WTC11 (cell line): Measurements from ENCODE around the gene MEDAG.

ENCODE experiments used
- ATF1 ChIP-seq: sonication (generic); formaldehyde crosslinking; IDR thresholded peaks from 2 replicates; pipeline ENCODE4 v1.8.1; 2023; ENCODE audit warnings: mild to moderate bottlenecking, moderate library complexity, missing genetic modification reagents
- ESRRA ChIP-seq: sonication (generic); formaldehyde crosslinking; IDR thresholded peaks from 2 replicates; pipeline ENCODE4 v1.8.1; 2022; ENCODE audit warnings: mild to moderate bottlenecking, missing genetic modification reagents, borderline replicate concordance
- ZMAT4 ChIP-seq: fragments of 250-450 bp; sonication (Bioruptor Pico); IDR thresholded peaks from 2 replicates; pipeline ENCODE4 v1.9.0; 2021; ENCODE audit warnings: mild to moderate bottlenecking
- ZNF532 ChIP-seq: fragments of 250-450 bp; sonication (Bioruptor Pico); IDR thresholded peaks from 2 replicates; pipeline ENCODE4 v1.9.0; 2021; ENCODE audit warnings: mild to moderate bottlenecking, borderline replicate concordance
- TF ChIP-seq, protein P1 (sequence below): fragments of 200-600 bp; IDR thresholded peaks from 2 replicates; pipeline ENCODE4 v1.8.0; 2022; ENCODE audit warnings: antibody characterized with exemption
- TF ChIP-seq, protein P2 (sequence below): sonication (generic); formaldehyde crosslinking; IDR thresholded peaks from 2 replicates; pipeline ENCODE4 v1.8.0; 2022; ENCODE audit warnings: mild to moderate bottlenecking, missing genetic modification reagents
- TF ChIP-seq, protein P3 (sequence below): sonication (generic); formaldehyde crosslinking; IDR thresholded peaks from 2 replicates; pipeline ENCODE4 v1.8.1; 2023; ENCODE audit warnings: mild to moderate bottlenecking, missing genetic modification reagents, borderline replicate concordance
- TF ChIP-seq, protein P4 (sequence below): sonication (generic); formaldehyde crosslinking; IDR thresholded peaks from 2 replicates; pipeline ENCODE4 v1.8.0; 2022; ENCODE audit warnings: mild to moderate bottlenecking, missing genetic modification reagents

DNA sequence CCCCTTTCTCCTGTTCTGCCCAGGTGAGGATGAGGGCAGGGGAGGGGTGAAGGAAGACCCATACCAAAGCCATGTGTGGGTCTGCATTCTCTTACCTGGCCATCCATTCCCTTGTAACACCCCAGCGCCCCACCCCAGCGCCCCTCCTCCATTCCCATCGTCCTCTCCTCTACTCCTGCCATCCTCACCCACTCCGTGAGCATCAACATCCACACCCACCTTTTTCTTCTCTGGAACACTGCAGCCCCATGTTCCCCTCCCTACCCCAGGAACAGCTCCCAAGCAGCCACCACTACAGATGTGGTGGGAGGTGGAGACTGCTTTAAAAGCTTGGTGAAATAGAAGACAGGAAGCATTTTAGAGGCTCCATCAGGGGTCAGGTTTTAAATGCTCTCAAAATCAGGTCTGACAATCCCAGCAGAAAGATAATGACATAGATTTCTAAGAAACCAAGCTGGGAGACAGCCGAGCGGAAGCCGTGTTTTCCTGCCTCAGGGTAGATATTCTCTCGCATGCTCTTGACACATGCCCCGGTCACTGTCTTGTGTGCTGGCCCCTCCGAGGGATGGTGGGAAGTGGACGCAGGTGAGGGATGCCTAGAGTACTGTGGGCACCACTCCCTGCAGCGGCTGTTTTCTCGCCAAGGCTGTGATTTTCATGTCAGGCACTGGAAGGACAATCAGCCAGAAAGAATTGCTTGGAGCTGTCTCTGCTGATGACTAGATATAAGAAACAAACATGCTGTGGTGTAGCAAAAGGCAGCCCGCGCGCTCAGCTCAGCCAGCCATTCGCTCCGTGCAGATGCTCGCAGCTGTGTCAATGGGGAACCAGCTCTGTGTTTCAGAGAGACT is 9.8 kb downstream of the MEDAG start:
- TF ChIP-seq, protein P1, sequence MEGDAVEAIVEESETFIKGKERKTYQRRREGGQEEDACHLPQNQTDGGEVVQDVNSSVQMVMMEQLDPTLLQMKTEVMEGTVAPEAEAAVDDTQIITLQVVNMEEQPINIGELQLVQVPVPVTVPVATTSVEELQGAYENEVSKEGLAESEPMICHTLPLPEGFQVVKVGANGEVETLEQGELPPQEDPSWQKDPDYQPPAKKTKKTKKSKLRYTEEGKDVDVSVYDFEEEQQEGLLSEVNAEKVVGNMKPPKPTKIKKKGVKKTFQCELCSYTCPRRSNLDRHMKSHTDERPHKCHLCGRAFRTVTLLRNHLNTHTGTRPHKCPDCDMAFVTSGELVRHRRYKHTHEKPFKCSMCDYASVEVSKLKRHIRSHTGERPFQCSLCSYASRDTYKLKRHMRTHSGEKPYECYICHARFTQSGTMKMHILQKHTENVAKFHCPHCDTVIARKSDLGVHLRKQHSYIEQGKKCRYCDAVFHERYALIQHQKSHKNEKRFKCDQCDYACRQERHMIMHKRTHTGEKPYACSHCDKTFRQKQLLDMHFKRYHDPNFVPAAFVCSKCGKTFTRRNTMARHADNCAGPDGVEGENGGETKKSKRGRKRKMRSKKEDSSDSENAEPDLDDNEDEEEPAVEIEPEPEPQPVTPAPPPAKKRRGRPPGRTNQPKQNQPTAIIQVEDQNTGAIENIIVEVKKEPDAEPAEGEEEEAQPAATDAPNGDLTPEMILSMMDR: no peak
- TF ChIP-seq ATF1 (no peak), ZMAT4 (no peak), ZNF532 (CRISPR knock-in tag) (no peak), ESRRA (CRISPR knock-in tag) (no peak)
- TF ChIP-seq, protein P2, sequence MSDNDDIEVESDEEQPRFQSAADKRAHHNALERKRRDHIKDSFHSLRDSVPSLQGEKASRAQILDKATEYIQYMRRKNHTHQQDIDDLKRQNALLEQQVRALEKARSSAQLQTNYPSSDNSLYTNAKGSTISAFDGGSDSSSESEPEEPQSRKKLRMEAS: no peak
- TF ChIP-seq, protein P3, sequence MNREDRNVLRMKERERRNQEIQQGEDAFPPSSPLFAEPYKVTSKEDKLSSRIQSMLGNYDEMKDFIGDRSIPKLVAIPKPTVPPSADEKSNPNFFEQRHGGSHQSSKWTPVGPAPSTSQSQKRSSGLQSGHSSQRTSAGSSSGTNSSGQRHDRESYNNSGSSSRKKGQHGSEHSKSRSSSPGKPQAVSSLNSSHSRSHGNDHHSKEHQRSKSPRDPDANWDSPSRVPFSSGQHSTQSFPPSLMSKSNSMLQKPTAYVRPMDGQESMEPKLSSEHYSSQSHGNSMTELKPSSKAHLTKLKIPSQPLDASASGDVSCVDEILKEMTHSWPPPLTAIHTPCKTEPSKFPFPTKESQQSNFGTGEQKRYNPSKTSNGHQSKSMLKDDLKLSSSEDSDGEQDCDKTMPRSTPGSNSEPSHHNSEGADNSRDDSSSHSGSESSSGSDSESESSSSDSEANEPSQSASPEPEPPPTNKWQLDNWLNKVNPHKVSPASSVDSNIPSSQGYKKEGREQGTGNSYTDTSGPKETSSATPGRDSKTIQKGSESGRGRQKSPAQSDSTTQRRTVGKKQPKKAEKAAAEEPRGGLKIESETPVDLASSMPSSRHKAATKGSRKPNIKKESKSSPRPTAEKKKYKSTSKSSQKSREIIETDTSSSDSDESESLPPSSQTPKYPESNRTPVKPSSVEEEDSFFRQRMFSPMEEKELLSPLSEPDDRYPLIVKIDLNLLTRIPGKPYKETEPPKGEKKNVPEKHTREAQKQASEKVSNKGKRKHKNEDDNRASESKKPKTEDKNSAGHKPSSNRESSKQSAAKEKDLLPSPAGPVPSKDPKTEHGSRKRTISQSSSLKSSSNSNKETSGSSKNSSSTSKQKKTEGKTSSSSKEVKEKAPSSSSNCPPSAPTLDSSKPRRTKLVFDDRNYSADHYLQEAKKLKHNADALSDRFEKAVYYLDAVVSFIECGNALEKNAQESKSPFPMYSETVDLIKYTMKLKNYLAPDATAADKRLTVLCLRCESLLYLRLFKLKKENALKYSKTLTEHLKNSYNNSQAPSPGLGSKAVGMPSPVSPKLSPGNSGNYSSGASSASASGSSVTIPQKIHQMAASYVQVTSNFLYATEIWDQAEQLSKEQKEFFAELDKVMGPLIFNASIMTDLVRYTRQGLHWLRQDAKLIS (CRISPR knock-in tag): no peak
- TF ChIP-seq, protein P4, sequence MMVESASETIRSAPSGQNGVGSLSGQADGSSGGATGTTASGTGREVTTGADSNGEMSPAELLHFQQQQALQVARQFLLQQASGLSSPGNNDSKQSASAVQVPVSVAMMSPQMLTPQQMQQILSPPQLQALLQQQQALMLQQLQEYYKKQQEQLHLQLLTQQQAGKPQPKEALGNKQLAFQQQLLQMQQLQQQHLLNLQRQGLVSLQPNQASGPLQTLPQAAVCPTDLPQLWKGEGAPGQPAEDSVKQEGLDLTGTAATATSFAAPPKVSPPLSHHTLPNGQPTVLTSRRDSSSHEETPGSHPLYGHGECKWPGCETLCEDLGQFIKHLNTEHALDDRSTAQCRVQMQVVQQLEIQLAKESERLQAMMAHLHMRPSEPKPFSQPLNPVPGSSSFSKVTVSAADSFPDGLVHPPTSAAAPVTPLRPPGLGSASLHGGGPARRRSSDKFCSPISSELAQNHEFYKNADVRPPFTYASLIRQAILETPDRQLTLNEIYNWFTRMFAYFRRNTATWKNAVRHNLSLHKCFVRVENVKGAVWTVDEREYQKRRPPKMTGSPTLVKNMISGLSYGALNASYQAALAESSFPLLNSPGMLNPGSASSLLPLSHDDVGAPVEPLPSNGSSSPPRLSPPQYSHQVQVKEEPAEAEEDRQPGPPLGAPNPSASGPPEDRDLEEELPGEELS (CRISPR knock-in tag): no peak
